ENCODE data around the gene CEACAM3.
A peak's percentile ranks its signal among the peaks of the same experiment; 100 is the strongest.

Gene CEACAM3

GRCh38 chr19:41793414-41793727, 3.0 kb upstream of the CEACAM3 start:
- no peak for DNase-seq

GRCh38 chr19:41795031-41795461, 1.3 kb upstream of the CEACAM3 start:
- DNase-seq: peak; percentile 25 to 69

GRCh38 chr19:41796901-41797300, 514 bp downstream of the CEACAM3 start:
- no peak for DNase-seq

GRCh38 chr19:41799444-41800000, 3.1 kb downstream of the CEACAM3 start:
- no peak for DNase-seq

- DNase-seq: no peak
These were observed 4.6 kb downstream of the CEACAM3 start for GRCh38 chr19:41801031-41801430.

- no peak for DNase-seq
These were observed 5.4 kb downstream of the CEACAM3 start for GRCh38 chr19:41801792-41802211.

- no peak for DNase-seq
These were observed 6.4 kb downstream of the CEACAM3 start for GRCh38 chr19:41802770-41803169.

- DNase-seq: no peak
These were observed 7.9 kb downstream of the CEACAM3 start for GRCh38 chr19:41804336-41804735.

GRCh38 chr19:41807176-41807575, 10.8 kb downstream of the CEACAM3 start:
- DNase-seq: no peak

- DNase-seq: no peak
These were observed 12.5 kb downstream of the CEACAM3 start for GRCh38 chr19:41808663-41809566.

- no peak for DNase-seq
These were observed 13.9 kb downstream of the CEACAM3 start for GRCh38 chr19:41810301-41810700.

- no peak for DNase-seq
These were observed 14.6 kb downstream of the CEACAM3 start for GRCh38 chr19:41811036-41811435.

- no peak for DNase-seq
These were observed 15.6 kb downstream of the CEACAM3 start for GRCh38 chr19:41811981-41812380.

- DNase-seq: no peak
These were observed 17.5 kb downstream of the CEACAM3 start for GRCh38 chr19:41813911-41814310.

- DNase-seq: no peak
These were observed 18.9 kb downstream of the CEACAM3 start for GRCh38 chr19:41815301-41815700.

GRCh38 chr19:41816761-41817160, 20.4 kb downstream of the CEACAM3 start:
- no peak for DNase-seq

- peak; percentile 58 to 80 for DNase-seq
These were observed 24.8 kb downstream of the CEACAM3 start for GRCh38 chr19:41821003-41821735.

GRCh38 chr19:41837981-41838708, 41.8 kb downstream of the CEACAM3 start:
- DNase-seq: no peak

- no peak for DNase-seq
These were observed 42.8 kb downstream of the CEACAM3 start for GRCh38 chr19:41839211-41839610.

GRCh38 chr19:41843371-41843770, 47.0 kb downstream of the CEACAM3 start:
- DNase-seq: no peak

GRCh38 chr19:41844601-41845000, 48.2 kb downstream of the CEACAM3 start, which contains the start of gene LYPD4:
Gene LYPD4, minus strand, starts transcription at chr19:41844683. Its CDS starts 5,398 bp downstream, at chr19:41839285.
- DNase-seq: peak in 1 of 2 experiments; percentile 42

- no peak for DNase-seq
These were observed 48.4 kb downstream of the CEACAM3 start, which contains the start of gene DMRTC2 for GRCh38 chr19:41845001-41845050. Gene DMRTC2, plus strand, starts transcription at chr19:41845042. Its CDS starts 2,387 bp downstream, at chr19:41847429.

- no peak for DNase-seq
These were observed 48.7 kb downstream of the CEACAM3 start for GRCh38 chr19:41845051-41845590.
